Right atrium auricular region (tissue), 2 donors: ENCODE results near the gene KCNF1. TPM values are rescaled to one million over a fixed set of nuclear protein-coding genes. Genes with fewer than 3 reads are reported as not detected.

Experiments
- DNase-seq: peaks from one replicate; pipeline ENCODE4 v3.0.0-alpha.2; 2019; ENCODE audit warnings: low spot score
- H3K27ac ChIP-seq, 2 donors: fragments of 200-600 bp; sonication (generic); 1 replicate in 1 of 2; 2 replicates in 1 of 2; pipeline ENCODE4 v1.5.1; 2016 to 2019
- H3K27me3 ChIP-seq, 2 donors: fragments of 200-600 bp; sonication (generic); one replicate each; pipeline versions ENCODE4 v1.5.1 to v1.6.0; 2017 to 2019
- H3K36me3 ChIP-seq: fragments of 200-600 bp; sonication (generic); one replicate; pipeline ENCODE4 v1.5.1; 2016
- H3K4me1 ChIP-seq, 2 donors: fragments of 200-600 bp; sonication (generic); one replicate each; pipeline versions ENCODE4 v1.5.1 to v1.6.0; 2017 to 2019
- H3K4me3 ChIP-seq, 2 donors: fragments of 200-600 bp; sonication (generic); 1 replicate in 1 of 2; 2 replicates in 1 of 2; pipeline ENCODE4 v1.5.1; 2017 to 2019; ENCODE audit warnings: mild to moderate bottlenecking in 1 of 2, moderate library complexity in 1 of 2
- H3K9me3 ChIP-seq, 2 donors: fragments of 200-600 bp; sonication (generic); one replicate each; pipeline ENCODE4 v1.5.1; 2019
- total RNA-seq, 2 donors: library from RNA; depleted of rRNA; stranded (reverse); fragments of >200 nt; gene quantifications; one replicate each; pipeline ENCODE4 v1.1.0, GENCODE V29; 2016
- TF ChIP-seq, protein P1 (sequence below), 2 donors: fragments of 200-600 bp; sonication (generic); IDR thresholded peaks; one replicate each; pipeline ENCODE4 v1.5.1; 2019; ENCODE audit warnings: antibody characterized with exemption in 2 of 2

Gene KCNF1
- total RNA-seq, 2 donors from 2014 or later = 0.30 to 0.94 TPM

DNA sequence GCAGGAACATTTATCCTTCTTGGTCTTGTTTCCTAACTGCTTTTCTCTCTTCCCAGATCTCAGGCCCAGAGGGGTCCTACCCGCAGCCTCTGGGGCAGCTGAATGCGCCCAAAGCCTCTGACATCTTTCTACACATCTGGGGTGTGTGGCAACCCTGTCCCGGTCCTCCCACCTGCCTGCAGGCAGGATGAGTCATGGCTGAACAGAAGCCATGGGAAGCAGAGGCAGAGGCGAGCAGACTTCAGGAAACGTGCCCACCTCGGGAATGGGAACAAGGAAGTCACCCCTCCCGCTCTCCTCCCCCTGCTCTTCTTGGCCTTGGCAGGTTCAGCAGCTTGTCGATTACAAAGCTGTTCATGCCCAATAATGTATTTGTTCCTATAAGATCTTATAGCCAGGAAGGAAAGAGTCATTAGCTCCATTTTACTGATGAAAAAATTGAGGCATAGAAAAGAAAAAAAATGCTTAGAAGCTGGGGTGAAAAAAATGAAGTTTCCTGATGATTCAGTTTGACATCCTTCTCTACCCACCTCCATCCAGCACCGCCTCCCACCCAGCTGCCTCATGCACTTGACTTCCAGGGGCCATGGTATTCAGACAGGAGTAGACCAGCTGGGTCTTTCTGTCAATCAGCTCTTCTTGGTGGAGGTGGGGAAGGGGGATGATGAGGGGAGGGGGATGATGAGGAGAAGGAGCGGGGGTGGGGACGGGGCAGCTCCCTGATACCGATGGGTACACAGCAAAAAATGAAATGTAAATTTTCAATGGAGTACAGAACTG lies 10.4 kb upstream of the KCNF1 start:
- Histone ChIP-seq H3K9me3 (no peaks in the 10 kb centered on the region), H3K36me3 (no peaks in the 10 kb centered on the region), H3K27me3 (no peaks in the 10 kb centered on the region), H3K4me1 (peaks cover 0 to 7% of the 10 kb centered on the region in 2 donors), H3K27ac (no peak overlapping the region), H3K4me3 (no peak overlapping the region)
- DNase-seq = no peak
- TF ChIP-seq, protein P1, sequence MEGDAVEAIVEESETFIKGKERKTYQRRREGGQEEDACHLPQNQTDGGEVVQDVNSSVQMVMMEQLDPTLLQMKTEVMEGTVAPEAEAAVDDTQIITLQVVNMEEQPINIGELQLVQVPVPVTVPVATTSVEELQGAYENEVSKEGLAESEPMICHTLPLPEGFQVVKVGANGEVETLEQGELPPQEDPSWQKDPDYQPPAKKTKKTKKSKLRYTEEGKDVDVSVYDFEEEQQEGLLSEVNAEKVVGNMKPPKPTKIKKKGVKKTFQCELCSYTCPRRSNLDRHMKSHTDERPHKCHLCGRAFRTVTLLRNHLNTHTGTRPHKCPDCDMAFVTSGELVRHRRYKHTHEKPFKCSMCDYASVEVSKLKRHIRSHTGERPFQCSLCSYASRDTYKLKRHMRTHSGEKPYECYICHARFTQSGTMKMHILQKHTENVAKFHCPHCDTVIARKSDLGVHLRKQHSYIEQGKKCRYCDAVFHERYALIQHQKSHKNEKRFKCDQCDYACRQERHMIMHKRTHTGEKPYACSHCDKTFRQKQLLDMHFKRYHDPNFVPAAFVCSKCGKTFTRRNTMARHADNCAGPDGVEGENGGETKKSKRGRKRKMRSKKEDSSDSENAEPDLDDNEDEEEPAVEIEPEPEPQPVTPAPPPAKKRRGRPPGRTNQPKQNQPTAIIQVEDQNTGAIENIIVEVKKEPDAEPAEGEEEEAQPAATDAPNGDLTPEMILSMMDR (IDR thresholded peaks at IDR 0.05) = no peak

DNA sequence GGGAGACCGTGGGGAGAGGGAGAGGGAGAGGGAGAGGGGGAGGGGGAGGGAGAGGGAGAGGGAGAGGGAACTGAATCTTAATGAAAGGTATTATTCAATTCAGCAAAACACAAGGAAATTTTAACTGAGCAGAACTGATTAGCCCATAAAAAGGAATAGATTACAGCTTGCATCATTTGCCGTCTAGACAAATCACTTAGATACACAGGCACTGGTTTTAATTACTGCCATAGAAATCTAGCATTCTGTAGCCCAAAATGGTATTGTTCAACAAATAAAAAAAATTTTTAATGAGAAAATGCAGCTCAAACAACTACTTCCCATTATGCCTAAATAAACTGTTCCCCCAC lies 7.9 kb upstream of the KCNF1 start:
- H3K4me3 ChIP-seq = no peak overlapping the region
- H3K27me3 ChIP-seq = no peaks in the 10 kb centered on the region
- DNase-seq = no peak
- H3K36me3 ChIP-seq = no peaks in the 10 kb centered on the region
- peaks cover 0 to 7% of the 10 kb centered on the region in 2 donors for H3K4me1 ChIP-seq
- no peaks in the 10 kb centered on the region for H3K9me3 ChIP-seq
- TF ChIP-seq, protein P1 (IDR thresholded peaks at IDR 0.05) = no peak
- H3K27ac ChIP-seq = no peak overlapping the region

DNA sequence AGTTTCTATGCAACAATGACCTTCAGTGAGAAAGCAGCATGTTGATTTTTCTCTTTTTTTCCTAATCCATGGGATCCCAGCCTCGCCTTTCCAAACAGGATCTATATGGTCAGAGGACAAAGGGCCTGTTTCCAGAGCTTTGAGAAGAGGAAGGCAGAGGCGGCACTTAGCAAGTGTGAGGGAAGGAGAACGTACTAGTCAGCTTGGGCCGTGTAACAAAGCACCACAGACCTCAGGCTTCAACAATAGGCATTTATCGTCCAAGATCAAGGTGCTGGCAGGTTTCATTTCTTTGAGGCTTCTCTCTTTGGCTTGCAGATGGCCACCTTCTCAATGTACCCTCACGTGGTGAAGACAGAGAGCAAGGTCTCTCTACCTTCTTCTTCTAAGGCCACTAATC lies 7.3 kb upstream of the KCNF1 start:
- Histone ChIP-seq H3K9me3 (no peaks in the 10 kb centered on the region), H3K27me3 (no peaks in the 10 kb centered on the region)
- DNase-seq = no peak

DNA sequence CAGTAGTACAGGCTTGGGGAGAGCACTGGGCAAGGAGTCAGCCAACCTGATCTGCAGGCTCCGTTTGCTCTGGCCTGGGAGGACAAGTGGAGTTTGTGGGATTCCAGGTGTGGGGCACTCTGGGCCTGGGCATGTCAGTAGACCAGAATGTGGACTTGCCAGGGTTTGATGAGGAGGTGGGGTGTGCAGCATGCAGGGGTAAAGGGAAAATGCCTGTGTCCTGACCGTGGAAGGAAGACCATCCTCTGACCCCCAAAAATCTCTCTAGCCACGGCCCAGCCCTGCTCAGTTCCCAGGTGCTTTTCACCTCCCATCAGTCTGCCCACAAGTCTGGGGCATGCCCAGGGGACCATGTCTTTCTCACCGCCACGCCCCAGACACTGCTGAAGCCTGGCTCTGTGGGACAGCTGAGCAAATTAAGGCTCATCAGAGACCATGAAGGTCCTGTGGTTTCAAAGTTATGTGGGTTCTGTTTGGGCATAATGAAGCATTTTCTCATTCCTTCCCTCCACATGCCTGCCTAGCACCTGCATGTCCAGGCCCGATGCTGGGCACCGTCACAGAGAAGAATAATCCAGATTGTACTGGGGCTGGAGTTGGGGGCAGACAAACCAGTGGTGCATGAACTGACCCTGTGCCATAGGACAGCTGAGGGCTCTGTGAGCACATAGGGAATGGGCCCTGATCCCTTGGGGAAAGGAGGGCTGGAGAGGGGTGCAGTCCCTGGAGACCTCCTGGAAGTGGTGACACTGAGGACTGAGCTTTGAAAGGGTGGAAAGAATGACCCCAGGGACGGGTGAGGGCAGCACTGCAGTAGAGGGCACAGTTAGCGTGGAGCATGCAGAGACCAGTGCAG lies 6.5 kb upstream of the KCNF1 start:
- DNase-seq = no peak
- TF ChIP-seq, protein P1 (IDR thresholded peaks at IDR 0.05) = no peak
- H3K36me3 ChIP-seq = no peaks in the 10 kb centered on the region

More for the DNA sequence above, 7.3 kb upstream of the KCNF1 start:
- Histone ChIP-seq H3K27ac (no peak overlapping the region), H3K4me3 (no peak overlapping the region), H3K36me3 (no peaks in the 10 kb centered on the region), H3K4me1 (peaks cover 0 to 7% of the 10 kb centered on the region in 2 donors)
- TF ChIP-seq, protein P1 (IDR thresholded peaks at IDR 0.05) = no peak

DNA sequence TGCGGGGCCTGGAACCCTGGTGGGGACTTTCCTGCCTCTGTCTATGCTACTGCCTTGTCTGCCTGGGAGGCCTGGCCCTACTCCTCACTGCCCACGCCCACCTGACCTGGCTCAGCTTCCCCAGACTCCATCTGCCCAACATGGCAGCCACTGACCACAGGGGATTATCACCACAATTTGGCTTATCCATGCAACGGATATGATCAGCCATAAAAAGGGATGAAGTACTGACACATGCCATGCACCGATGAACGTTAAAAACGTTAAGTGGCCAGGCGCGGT lies 5.9 kb upstream of the KCNF1 start:
- Histone ChIP-seq H3K9me3 (no peaks in the 10 kb centered on the region), H3K4me1 (peaks cover 0 to 7% of the 10 kb centered on the region in 2 donors), H3K36me3 (no peaks in the 10 kb centered on the region), H3K27ac (no peak overlapping the region), H3K4me3 (no peak overlapping the region), H3K27me3 (no peaks in the 10 kb centered on the region)
- TF ChIP-seq, protein P1 (IDR thresholded peaks at IDR 0.05) = no peak
- DNase-seq = no peak

More for the DNA sequence above, 6.5 kb upstream of the KCNF1 start:
- H3K9me3 ChIP-seq = no peaks in the 10 kb centered on the region
- no peak overlapping the region for H3K27ac ChIP-seq
- H3K4me1 ChIP-seq = peaks cover 0 to 7% of the 10 kb centered on the region in 2 donors
- H3K4me3 ChIP-seq = no peak overlapping the region
- no peaks in the 10 kb centered on the region for H3K27me3 ChIP-seq
